ENCODE data around the gene PEBP1. TPM values are rescaled to one million over a fixed set of nuclear protein-coding genes. Genes with fewer than 3 reads are reported as not detected.

The PEBP1 gene
- total RNA-seq, 2 donors from 2014 or later = 86.0 to 182 TPM

DNA sequence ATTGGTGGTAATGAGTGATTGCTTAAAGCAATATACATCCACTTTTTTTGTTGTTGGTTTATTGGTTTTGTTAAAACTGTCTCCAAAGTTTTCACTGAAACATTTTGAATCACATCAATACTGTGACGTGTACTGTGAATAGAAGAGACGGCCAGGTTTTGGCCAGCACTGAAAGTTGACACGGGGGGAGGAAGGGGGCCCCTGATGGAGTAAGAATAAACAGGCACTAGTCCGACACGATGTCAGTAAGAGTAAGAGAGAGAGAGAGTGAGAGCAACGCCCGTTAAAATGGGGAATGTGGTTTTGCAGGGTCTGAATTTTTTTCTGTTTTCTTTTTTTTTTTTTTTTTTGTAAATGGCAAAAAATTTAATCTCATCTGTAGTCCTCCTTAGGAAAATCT lies 14.7 kb downstream of the PEBP1 start:
- peak overlapping the region; percentile 52 for H3K27ac Mint-ChIP-seq
- no peak overlapping the region for H3K4me3 Mint-ChIP-seq
- H3K4me1 Mint-ChIP-seq = no peaks in the 10 kb centered on the region
- no peak for ATAC-seq (replicated peaks)
- H3K36me3 Mint-ChIP-seq (ENCODE audit: low read depth) = peaks cover 66% of the 10 kb centered on the region
- no peaks in the 10 kb centered on the region for H3K9me3 Mint-ChIP-seq
- no peaks in the 10 kb centered on the region for H3K27me3 Mint-ChIP-seq

DNA sequence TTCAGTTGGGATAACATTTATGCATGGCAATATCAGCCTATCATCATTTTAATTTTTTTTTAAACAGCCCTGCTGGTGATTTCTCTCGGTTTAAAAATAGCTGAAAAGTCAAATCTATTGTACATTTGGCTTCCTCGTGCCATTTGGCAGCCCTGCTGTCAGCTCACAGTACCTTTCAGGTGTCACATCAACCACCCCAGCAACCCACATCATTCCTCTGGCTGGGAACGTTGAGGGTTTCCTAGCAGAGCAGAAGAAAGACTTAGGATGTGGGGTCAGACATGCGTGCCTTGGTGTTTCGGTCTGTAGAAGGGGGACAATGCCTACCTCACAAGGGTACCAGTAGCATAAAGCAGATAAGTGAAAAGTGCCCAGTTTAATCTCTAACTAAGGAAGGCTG lies 15.8 kb downstream of the PEBP1 start:
- Mint-ChIP-seq H3K9me3 (no peaks in the 10 kb centered on the region), H3K36me3 (ENCODE audit: low read depth) (peaks cover 57% of the 10 kb centered on the region), H3K4me3 (no peak overlapping the region), H3K4me1 (no peaks in the 10 kb centered on the region), H3K27me3 (no peaks in the 10 kb centered on the region), H3K27ac (no peak overlapping the region)
- no peak for ATAC-seq (replicated peaks)

DNA sequence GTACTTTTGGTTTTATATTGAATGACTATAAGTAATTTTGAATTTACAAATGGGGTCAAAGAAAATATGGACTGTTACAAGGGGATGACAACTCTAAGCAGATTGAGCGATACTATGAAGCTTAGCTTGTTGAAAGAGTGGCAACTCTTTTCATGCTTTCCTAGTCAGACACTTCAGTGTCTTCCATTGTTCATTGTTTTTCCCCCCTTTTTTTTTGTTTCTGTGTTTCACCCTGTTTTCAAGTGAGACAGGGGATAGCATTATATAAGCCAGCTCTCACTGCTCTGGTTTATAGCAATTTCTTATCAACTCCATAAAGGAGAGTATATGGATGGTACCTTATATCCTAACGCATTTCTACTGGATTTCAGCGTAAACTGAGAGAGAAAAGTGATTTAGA lies 24.6 kb downstream of the PEBP1 start:
- no peak overlapping the region for H3K27ac Mint-ChIP-seq
- H3K9me3 Mint-ChIP-seq = no peaks in the 10 kb centered on the region
- H3K4me1 Mint-ChIP-seq = peaks cover 9% of the 10 kb centered on the region
- no peak overlapping the region for H3K4me3 Mint-ChIP-seq
- no peak for ATAC-seq (replicated peaks)
- H3K36me3 Mint-ChIP-seq (ENCODE audit: low read depth) = peaks cover 12% of the 10 kb centered on the region
- H3K27me3 Mint-ChIP-seq = no peaks in the 10 kb centered on the region

DNA sequence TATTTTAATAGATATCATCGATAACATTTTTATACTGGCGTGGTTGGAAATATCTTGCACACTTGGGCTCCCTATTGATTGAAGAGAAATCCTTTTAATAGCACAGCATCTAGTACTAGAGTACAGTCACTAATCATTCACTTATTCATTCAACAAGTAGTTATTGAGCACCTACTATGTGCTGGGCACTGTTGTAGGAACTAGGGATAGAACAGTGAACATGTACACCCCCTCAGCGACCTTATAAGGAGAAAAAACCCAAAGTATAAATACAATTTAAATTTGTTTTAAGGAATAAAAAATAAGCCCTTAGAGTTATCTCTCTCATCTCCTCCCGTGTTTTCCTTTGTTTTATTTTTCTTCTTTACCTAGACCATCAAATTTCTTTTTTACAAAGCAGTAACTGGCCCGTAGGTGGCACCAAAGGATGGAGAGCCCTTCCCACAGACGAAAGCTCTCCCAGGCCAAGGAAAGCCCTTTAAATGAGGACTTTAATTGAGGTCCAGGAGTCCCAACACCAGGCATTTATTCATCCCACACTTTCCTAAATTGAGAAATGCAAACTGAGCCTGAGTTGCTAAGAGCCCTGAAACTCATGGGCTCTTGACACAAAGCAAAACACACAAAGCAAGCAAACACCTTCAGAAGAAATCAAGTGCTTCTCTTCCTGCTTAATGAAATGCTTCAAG lies 29.0 kb downstream of the PEBP1 start:
- Mint-ChIP-seq H3K36me3 (ENCODE audit: low read depth) (peaks cover 53% of the 10 kb centered on the region), H3K4me1 (peaks cover 27% of the 10 kb centered on the region), H3K9me3 (no peaks in the 10 kb centered on the region), H3K4me3 (no peak overlapping the region), H3K27me3 (no peaks in the 10 kb centered on the region), H3K27ac (peak overlapping the region; percentile 47)
- ATAC-seq (replicated peaks) = no peak

DNA sequence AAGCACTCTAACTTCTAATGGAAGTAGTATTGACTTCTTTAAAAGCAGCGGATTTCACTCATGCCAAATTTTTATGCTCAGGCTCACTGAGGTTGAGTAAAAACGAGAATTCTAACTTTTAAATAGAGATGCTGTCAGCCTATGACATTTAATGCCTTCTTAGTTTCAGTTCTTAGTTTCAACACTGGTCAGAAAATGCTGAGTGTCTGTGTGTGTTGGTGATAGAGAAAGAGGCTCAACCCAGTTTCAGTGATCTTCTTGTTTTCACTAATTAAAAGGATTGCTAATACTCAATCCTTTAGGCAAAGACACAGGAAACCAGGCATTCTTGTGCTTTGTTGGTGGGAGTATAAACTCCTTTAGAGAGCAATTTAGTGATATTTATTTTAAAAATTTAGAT lies 31.0 kb downstream of the PEBP1 start:
- peak overlapping the region; percentile 53 for H3K4me3 Mint-ChIP-seq
- H3K9me3 Mint-ChIP-seq = no peaks in the 10 kb centered on the region
- H3K4me1 Mint-ChIP-seq = peaks cover 30% of the 10 kb centered on the region
- H3K27me3 Mint-ChIP-seq = no peaks in the 10 kb centered on the region
- peaks cover 73% of the 10 kb centered on the region for H3K36me3 Mint-ChIP-seq (ENCODE audit: low read depth)
- H3K27ac Mint-ChIP-seq = peak overlapping the region; percentile 23
- ATAC-seq (replicated peaks) = peak; percentile 98

DNA sequence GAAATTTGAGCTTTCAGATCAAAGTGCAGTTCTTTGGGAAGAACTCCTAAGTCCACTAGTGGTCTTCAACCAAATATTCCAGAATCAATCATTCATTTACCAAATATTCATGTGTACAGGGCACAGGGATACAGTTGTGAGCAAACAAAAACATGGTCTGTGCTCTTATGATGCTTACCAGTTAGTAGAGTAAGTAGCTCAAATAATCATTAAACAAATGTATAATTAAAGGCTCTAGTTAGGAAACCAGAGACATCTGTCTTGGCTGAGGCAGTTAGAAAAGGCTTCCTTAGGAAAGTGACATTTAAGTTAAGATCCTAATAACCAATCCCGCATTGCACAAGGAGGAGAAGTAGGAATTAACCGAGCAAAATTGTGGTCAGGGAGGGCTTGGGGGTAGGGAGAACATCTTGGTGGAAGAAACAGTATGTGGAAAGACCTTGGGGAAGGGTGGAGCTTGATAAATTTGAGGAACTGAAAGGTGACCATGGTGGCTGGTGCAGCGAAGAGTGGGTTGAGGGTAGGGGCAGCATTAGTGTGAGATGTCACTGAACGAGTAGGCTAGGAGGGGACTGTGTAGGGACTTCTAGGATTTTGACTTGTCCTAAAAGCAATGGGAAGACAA lies 40.0 kb downstream of the PEBP1 start:
- Mint-ChIP-seq H3K4me3 (no peak overlapping the region), H3K9me3 (no peaks in the 10 kb centered on the region), H3K4me1 (peaks cover 3% of the 10 kb centered on the region), H3K27me3 (no peaks in the 10 kb centered on the region), H3K27ac (no peak overlapping the region), H3K36me3 (ENCODE audit: low read depth) (peaks cover 96% of the 10 kb centered on the region)
- ATAC-seq (replicated peaks) = no peak

DNA sequence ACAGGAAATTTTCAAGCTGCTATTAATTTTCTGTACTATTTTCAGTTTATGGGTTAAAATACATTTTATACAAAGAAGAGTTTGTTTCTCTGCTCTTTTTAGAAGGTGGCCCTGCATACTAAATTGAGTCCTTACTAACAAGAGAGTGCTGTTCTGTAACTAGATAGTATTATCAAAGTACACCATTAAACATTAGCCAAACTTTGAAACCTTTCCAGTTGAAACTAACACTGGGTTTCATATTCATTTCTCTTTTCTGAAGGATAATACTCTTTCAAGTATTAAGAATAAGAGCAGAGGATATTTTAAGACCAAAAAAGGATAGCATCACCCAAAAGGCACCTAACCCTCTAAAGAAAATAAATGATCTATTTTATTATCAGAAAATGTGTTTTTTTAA lies 47.2 kb downstream of the PEBP1 start:
- H3K9me3 Mint-ChIP-seq = no peaks in the 10 kb centered on the region
- H3K27ac Mint-ChIP-seq = no peak overlapping the region
- peaks cover 10% of the 10 kb centered on the region for H3K4me1 Mint-ChIP-seq
- peaks cover 38% of the 10 kb centered on the region for H3K36me3 Mint-ChIP-seq (ENCODE audit: low read depth)
- H3K27me3 Mint-ChIP-seq = no peaks in the 10 kb centered on the region
- ATAC-seq (replicated peaks) = no peak
- H3K4me3 Mint-ChIP-seq = no peak overlapping the region

DNA sequence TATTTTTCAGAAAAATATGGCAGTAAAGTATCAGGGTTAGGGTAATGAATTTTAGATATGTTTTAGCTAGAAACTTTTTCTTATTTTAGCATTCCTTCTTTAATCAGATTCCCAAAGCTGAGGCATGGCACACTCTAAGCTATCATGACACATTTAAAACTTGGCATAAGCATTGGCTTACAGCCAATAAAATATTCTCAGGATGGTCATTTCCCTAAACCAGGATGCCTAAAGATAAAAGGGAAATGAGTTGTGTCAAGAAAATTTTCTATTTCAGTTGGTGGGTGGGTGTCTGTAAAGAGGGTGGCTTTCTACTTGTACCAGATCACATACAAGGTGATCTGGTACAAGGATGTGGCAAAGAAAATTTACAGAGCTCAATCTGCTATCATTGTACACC lies 47.8 kb downstream of the PEBP1 start:
- no peak for ATAC-seq (replicated peaks)
- H3K36me3 Mint-ChIP-seq (ENCODE audit: low read depth) = peaks cover 33% of the 10 kb centered on the region
- no peak overlapping the region for H3K27ac Mint-ChIP-seq
- no peak overlapping the region for H3K4me3 Mint-ChIP-seq
- peaks cover 10% of the 10 kb centered on the region for H3K4me1 Mint-ChIP-seq
- no peaks in the 10 kb centered on the region for H3K9me3 Mint-ChIP-seq
- H3K27me3 Mint-ChIP-seq = no peaks in the 10 kb centered on the region

DNA sequence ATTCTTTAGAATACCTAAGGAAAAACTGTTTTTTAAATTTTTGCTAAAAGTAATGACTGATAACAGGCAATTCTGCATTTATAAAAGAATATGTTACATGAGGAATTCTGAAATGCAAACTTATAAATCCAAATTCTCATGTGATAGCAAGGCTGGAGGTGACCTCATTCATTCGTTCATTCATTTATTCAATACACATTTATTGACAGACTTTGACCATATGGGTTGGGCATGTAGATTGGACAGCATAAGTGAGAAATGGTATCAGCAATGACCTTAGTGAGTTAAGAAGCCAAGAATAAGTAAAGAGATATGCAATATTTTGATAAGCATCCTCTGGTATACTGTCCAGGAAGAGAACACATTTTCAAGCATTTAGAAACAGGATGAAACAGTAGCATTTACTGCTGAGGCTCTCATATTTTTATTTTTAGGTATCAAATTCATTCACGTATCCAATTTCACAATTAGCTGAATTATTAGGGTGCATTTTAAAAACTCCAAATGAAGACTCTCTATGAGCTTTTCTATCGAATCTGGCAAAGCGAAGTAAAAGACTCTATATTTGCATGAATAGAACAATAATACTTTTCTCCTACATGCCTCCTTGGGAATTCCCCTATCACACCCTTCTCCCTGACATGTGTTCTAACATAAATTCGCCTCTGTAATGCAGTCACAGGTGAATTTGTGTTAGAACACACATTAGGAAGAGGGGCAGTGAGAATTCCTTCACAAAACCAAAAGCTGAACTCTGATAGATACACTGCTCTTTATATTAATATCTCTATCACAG lies 49.9 kb downstream of the PEBP1 start:
- ATAC-seq (replicated peaks) = no peak
- H3K4me1 Mint-ChIP-seq = peaks cover 10% of the 10 kb centered on the region
- H3K27ac Mint-ChIP-seq = no peak overlapping the region
- H3K36me3 Mint-ChIP-seq (ENCODE audit: low read depth) = peaks cover 33% of the 10 kb centered on the region
- no peaks in the 10 kb centered on the region for H3K27me3 Mint-ChIP-seq
- no peaks in the 10 kb centered on the region for H3K9me3 Mint-ChIP-seq
- no peak overlapping the region for H3K4me3 Mint-ChIP-seq

DNA sequence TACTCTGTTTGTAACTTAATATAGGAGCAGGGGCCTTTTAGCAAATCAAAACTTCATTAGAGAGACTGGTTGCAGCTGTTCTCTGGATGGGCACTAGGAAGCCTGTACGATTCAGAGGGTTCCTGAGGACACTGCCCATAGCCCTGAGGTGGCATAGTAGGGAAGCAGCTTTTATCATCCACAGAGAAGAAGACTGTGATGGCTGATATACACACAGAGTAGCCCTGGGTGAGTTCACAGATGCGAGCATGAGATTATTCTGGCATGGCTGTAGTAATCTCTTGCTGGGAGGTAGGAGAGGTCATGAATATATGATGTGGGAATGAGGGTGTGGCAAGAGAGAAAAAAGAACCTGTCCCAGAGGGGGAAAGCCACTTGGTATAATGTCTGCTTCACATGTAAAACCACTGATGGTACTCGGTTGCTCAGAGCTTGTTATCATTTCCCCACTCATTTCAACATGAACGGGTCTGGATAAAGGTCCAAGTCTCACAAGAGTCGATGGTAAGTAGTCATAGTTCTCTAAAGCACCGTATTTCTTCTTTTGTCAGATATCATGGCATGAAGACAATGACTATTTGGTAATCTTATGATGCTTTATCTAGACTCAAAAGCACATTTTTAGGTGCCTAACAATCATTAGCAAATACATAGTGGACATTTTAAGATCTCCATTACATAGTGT lies 52.0 kb downstream of the PEBP1 start:
- Mint-ChIP-seq H3K27ac (peak overlapping the region; percentile 29), H3K36me3 (ENCODE audit: low read depth) (peaks cover 24% of the 10 kb centered on the region), H3K27me3 (no peaks in the 10 kb centered on the region), H3K4me3 (no peak overlapping the region), H3K4me1 (peaks cover 6% of the 10 kb centered on the region), H3K9me3 (no peaks in the 10 kb centered on the region)
- ATAC-seq (replicated peaks) = no peak

DNA sequence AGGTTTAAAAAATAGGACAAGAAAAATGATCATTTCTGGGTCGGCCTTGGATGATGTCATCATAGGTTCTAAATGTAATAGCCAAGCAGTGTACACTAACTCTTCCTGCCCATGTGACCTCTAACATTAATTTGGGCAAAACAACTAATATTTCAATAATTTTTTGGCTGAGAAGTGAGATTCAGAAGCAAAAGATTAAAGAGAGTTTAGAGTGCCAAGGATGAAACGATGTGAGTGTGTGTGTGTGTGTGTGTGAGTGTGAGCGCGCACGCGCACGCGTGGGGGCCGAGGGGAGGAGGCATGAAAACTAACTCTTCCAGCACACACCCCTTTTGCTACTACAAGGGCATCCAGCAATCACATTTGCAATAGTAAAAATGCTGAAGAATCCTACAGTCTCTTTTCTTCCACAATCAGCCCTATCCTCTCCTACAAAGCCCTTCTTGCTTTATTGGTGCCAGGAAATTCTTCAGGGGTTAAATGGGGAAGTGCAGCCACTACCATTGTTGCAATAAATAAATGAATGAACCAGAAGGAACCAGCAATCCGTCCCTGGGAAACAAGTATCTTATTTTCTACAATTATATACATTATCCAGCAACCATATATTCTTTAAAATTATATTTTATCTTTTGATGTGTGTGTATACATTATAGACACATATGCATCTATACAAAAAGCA lies 52.9 kb downstream of the PEBP1 start:
- H3K36me3 Mint-ChIP-seq (ENCODE audit: low read depth) = peaks cover 29% of the 10 kb centered on the region
- H3K27ac Mint-ChIP-seq = no peak overlapping the region
- no peaks in the 10 kb centered on the region for H3K27me3 Mint-ChIP-seq
- no peak overlapping the region for H3K4me3 Mint-ChIP-seq
- no peak for ATAC-seq (replicated peaks)
- peaks cover 6% of the 10 kb centered on the region for H3K4me1 Mint-ChIP-seq
- H3K9me3 Mint-ChIP-seq = no peaks in the 10 kb centered on the region

DNA sequence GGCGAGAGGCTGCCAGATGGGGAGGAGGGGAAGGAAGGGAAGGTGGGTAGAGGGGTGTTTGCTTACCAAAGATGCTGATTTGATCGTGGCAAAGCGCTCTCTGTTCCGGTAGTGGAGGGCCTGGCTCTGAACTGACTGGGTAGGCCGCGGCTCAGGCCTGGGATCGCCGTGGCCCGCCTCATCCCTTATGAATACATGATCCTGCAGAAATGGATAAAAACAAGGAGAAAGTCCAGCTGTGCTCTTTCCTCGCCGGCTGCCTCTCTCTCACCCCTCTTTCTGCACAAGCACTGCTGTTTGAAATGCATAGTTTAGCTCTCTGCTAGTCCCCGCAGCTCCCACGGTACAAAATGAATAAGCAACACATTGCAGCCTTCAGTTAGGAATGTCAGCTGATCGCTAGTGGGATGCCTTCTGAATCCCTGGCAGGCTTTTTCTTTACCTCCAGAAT lies 53.8 kb downstream of the PEBP1 start:
- Mint-ChIP-seq H3K4me1 (peaks cover 6% of the 10 kb centered on the region), H3K27ac (no peak overlapping the region), H3K4me3 (no peak overlapping the region), H3K36me3 (ENCODE audit: low read depth) (peaks cover 38% of the 10 kb centered on the region), H3K9me3 (no peaks in the 10 kb centered on the region), H3K27me3 (no peaks in the 10 kb centered on the region)
- ATAC-seq (replicated peaks) = no peak

DNA sequence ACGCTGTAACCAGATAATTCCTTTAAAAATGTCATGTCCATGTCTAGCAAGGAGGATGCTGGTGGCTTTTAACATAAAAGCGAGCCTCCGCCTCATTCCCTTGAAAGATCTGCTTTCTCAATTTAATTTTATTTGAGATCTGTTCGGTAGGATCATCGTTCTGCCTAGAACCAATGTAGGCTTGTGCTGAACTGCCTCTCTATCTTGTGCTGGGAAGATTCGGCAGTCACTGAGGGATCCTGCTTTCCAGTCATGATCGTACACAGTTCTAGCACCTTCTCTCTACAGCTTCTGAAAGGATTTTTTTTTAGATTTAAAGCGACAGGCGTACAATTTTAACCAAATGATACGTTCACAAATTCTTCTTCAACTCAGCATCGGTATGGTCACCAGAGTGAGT lies 54.3 kb downstream of the PEBP1 start:
- H3K27me3 Mint-ChIP-seq = no peaks in the 10 kb centered on the region
- H3K9me3 Mint-ChIP-seq = no peaks in the 10 kb centered on the region
- peaks cover 6% of the 10 kb centered on the region for H3K4me1 Mint-ChIP-seq
- H3K4me3 Mint-ChIP-seq = no peak overlapping the region
- ATAC-seq (replicated peaks) = no peak
- H3K27ac Mint-ChIP-seq = no peak overlapping the region
- peaks cover 43% of the 10 kb centered on the region for H3K36me3 Mint-ChIP-seq (ENCODE audit: low read depth)

DNA sequence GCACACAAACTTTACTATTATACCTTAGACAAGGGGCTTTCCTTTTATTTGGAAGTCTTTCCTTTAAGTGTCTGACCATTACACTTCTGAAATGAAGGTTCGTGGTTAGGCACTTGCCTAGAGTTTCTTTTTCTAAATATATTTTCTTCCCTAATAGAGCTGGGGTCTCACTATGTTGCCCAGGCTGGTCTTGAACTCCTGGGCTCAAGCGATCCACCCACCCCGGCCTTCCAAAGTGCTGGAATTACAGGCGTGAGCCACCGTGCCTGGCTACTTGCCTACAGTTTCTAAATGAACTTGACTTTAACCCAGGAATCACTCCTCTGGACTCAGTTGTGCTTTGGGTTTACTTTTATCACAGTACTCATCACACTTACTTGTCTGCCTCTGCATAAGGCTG lies 57.6 kb downstream of the PEBP1 start:
- Mint-ChIP-seq H3K9me3 (no peaks in the 10 kb centered on the region), H3K36me3 (ENCODE audit: low read depth) (peaks cover 51% of the 10 kb centered on the region), H3K4me1 (no peaks in the 10 kb centered on the region), H3K4me3 (no peak overlapping the region), H3K27me3 (no peaks in the 10 kb centered on the region), H3K27ac (peak overlapping the region; percentile 36)
- no peak for ATAC-seq (replicated peaks)
